GM13976 (cell line): ENCODE results near the gene BRI3BP.

Experiments used
- DNase-seq: peaks from one replicate; pipeline ENCODE4 v3.0.0; 2012; ENCODE audit warnings: low spot score
- in situ Hi-C: fragments of 300-500 bp; cut with MboI; formaldehyde crosslinking; loops from one replicate; pipeline ENCODE4 v1.12.0; 2022; ENCODE audit warnings: low sequenced_read_pairs, mixed read lengths, inconsistent platforms; ENCODE audit not compliant: unreplicated experiment
- TF ChIP-seq, protein P1 (sequence below): IDR thresholded peaks from 2 replicates; pipeline ENCODE4 v1.5.1; 2012; ENCODE audit warnings: borderline replicate concordance, mild to moderate bottlenecking; ENCODE audit not compliant: insufficient read depth; ENCODE audit errors: extremely low read depth, missing control alignments, control extremely low read depth

BRI3BP gene

DNA sequence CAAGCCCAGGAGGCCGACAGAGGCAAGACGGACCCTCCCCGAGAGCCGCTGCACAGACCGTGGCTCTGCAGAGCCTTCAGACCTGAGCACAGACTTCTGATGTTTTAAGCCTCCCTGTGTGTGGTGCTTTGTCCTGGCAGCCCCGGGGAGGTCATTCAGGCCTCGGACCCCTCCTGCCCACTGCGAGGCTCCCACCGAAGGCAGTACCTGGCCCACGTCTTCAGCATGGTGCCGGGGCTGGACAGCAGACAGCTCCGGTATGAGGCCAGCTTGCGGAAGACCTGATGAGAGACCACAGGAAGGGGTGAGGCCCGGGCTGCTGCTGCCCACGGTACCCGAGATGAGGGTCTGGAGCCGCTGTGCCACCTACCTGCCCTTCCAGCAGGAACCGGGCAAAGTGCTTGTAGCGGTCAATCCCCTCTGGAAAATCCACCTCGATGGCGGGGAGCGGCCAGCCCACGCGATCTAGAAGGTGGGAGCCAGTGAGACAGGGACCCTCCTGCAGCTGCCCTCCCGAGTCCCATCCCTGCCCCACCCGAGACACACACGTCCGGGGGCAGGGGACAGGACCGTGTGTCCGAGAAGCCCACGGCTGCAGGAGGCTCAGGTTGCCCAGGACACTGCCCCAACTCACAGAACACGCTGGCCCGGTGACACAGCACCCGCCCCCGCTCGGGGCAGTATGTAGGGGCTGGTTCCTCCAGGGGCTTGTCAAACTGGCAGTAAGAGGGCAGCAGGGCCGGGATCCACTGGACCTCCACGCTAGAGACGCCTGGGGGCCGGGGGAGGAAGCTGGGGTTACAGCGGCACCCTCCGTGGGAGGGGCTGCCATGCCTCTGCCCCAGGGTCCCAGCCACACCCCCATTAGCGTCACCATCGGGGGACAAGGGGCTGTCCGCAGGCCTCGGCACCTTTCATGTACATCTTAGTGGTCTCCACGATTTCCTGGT is 43.4 kb upstream of the BRI3BP start:
- in situ Hi-C loops = no loop called here
- TF ChIP-seq, protein P1, sequence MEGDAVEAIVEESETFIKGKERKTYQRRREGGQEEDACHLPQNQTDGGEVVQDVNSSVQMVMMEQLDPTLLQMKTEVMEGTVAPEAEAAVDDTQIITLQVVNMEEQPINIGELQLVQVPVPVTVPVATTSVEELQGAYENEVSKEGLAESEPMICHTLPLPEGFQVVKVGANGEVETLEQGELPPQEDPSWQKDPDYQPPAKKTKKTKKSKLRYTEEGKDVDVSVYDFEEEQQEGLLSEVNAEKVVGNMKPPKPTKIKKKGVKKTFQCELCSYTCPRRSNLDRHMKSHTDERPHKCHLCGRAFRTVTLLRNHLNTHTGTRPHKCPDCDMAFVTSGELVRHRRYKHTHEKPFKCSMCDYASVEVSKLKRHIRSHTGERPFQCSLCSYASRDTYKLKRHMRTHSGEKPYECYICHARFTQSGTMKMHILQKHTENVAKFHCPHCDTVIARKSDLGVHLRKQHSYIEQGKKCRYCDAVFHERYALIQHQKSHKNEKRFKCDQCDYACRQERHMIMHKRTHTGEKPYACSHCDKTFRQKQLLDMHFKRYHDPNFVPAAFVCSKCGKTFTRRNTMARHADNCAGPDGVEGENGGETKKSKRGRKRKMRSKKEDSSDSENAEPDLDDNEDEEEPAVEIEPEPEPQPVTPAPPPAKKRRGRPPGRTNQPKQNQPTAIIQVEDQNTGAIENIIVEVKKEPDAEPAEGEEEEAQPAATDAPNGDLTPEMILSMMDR = no peak
- no peak for DNase-seq

DNA sequence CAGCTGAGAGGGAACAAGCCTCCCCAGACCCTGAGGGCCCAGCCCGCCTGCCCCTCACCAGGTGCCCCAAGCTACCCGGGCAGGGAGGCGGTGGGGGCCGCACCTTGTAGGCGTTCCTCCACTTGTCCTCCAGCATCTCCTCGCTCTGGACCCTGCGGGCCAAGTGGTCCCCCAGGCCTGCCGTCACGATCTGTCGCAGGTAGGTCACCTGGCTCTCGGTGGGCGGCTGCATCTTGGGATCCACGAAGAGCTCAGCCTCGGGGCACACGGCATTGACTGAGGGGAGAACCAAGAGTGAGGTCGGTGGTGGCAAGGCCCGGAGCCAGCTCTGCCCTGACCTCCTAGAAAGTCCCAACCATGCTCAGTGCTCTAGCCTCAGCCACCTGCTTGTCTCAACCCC is 41.1 kb upstream of the BRI3BP start:
- in situ Hi-C loops = no loop called here
- TF ChIP-seq, protein P1 = no peak
- DNase-seq = no peak

DNA sequence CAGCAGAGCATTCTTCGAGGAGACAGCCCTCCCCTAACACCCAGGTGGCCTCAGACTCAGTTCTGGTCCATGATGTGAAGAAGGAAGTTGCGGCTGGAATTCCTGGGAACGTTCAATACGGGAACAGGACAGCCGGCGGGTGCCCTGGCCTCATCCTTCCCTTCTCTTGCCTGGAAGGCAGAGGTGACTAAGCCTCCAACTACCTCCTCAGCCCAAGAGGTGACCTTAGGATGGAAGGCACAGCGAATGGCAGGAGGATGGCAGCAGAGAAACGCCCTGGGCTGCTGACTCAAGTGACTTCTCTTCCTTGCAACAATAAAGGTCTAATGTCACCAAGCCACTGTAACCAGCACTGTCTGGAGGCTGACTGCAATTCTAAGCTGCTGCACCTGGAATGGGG is 40.6 kb upstream of the BRI3BP start:
- in situ Hi-C loops = no loop called here
- TF ChIP-seq, protein P1 = no peak
- DNase-seq = no peak

DNA sequence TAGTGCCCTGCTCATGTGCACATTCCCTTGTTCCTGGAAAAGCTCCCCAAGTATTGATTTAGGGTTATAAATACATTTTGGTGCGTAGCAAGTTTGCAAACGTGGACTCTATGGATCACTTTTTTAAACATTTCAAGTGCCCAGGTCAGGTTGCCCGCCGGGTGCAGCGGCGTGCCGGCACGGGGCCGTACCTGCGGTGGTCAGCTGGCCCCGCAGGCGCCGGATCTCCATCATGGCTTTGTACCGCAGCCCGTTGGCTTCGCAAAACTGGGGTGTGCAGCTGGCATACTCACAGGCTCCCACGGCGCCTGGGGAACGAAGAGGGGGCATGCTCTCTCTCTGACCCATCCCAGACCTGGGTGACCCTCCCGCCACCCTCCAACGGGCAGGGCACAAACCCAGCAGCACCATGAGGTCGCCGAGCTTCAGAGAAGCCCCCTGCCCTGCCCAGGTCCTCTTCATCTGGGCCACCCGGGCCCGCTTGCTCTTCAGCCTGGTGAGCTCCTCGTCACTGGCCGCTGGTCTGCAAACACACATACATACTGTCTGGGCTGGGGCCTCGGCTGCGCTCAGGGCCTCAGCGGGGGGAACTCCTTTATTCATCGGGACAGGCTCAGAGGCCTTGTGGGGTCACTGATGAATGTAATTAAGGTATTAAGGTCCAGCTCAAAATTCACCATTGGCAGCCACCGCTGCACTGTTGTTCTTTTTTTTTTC is 39.6 kb upstream of the BRI3BP start:
- in situ Hi-C loops = no loop called here
- no peak for DNase-seq
- TF ChIP-seq, protein P1 = no peak

DNA sequence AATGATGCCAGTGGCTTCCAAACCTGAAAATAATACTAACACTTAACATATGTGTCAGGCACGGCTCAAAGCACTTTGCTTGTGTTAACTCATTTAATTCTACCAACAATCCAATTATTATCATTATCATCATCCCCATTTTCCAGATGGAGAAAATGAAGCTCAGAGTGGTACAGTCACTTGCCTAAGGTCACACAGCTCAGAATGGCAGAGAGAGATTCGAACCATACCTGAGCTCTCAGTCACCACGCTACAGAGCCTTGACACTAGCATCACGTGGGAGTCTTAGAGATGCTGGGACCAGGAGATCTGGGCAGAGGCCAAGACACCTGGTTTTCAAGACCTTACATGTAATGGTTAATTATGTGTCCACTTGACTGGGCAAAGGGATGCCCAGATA is 38.7 kb upstream of the BRI3BP start:
- in situ Hi-C loops = no loop called here
- DNase-seq = no peak
- TF ChIP-seq, protein P1 = no peak

DNA sequence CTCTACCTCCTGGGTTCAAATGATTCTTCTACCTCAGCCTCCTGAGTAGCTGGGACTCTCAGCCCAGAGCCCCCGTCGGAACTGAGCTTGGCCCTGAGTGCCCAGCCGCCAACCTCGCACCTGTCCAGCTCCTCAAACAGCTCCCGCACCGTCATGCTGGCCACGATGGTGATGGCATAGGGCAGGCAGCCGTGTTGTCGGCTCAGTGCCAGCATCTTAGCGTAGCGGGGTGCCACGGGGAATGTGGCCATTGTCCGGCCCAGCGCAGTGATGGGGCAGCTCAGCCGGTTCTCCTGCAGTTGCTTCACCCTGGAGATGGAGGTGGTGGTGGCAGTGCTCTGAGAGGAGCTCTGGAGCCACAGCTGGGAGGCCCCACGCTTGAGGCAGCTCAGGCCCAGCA is 36.9 kb upstream of the BRI3BP start:
- DNase-seq = no peak
- TF ChIP-seq, protein P1 = no peak
- in situ Hi-C loops = no loop called here
